NCI-H2227 treated with DMSO at 0.1 percent for 48 hours (cell line): ENCODE measurements around the gene EEF1AKMT1.
A peak's percentile ranks its signal among the peaks of the same experiment; 100 is the strongest.

Experiments
- DNase-seq: peaks from one replicate; lab custom pipeline; 2025; lab: John Stamatoyannopoulos, UW

The EEF1AKMT1 gene, protein sequence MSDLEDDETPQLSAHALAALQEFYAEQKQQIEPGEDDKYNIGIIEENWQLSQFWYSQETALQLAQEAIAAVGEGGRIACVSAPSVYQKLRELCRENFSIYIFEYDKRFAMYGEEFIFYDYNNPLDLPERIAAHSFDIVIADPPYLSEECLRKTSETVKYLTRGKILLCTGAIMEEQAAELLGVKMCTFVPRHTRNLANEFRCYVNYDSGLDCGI

GRCh38 chr13:20773194-20774080 lies at the start of gene EEF1AKMT1:
Gene EEF1AKMT1, minus strand, starts transcription at chr13:20773961. Its CDS starts 16,363 bp downstream, at chr13:20757598.
- peak; percentile 80 for DNase-seq

- DNase-seq, result no peak
These were observed 49.3 kb upstream of the EEF1AKMT1 start for GRCh38 chr13:20823071-20823470.

- DNase-seq, result no peak
These were observed 48.6 kb upstream of the EEF1AKMT1 start for GRCh38 chr13:20822406-20822805.

- no peak for DNase-seq
These were observed 46.0 kb upstream of the EEF1AKMT1 start for GRCh38 chr13:20819715-20820114.

DNA sequence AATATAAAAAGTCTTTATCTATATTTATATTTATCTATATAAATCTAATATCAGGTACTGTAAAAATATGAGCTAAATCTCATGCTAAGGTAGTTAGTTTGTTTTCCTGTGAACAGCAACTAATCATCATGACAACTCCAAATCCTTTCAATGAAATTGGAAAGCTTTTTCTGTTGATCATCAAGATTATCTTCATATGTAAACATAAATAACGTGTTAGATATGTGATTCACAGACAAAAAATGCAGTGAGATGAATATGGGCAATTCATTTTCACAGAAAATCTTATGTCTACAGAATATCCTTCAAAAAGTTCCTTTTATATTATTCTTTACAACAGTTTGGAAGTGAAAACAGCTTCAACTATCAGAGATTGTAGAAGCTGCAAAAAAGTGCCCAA lies 41.7 kb upstream of the EEF1AKMT1 start:
- DNase-seq, result no peak

DNA sequence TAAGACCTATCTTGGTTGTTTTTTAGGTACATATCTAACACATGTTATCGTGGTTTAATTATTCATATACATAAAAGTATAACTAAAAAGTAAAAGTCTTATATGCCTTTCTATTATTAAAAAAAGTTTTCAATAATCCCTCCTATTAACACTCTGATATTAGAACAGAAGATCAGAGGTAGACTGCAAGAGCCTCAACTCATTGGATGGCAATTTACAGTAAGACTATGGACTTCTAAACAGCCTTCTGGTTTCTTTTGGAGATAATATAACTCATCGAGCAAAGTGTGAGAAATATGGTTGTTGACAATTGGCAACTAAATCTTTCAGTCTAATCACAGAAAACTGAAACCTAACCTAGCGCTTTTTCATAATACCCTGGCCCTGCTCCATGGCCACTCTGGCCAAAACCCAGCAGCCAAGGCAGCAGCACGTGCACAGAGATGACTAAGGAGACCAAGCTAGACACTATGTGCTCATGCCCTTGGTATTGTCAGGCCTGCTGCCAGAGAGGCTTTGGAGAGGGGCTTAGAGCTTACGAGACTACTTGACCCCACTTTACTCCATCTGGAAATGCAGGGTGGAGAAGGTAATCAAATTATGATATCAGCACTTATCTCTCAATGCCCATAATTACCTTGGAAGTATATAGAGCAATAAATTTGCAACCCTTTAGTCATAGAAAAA lies 40.6 kb upstream of the EEF1AKMT1 start:
- DNase-seq, result peak; percentile 26

DNA sequence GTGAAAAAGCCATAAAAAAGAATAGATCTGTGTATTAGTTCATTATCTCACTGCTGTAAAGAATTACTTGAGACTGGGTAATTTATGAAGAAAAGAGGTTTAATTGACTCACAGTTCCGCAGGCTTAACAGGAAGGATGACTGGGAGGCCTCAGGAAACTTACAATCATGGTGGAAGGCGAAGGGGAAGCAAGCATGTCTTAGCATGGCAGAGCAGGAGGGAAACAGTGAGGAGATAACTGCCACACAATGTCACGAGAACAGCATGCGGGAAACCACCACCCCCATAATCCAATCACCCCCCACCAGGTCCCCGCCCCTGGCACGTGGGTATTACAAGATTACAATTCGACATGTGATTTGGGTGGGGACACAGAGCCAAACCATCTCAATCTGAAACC lies 39.1 kb upstream of the EEF1AKMT1 start:
- no peak for DNase-seq

DNA sequence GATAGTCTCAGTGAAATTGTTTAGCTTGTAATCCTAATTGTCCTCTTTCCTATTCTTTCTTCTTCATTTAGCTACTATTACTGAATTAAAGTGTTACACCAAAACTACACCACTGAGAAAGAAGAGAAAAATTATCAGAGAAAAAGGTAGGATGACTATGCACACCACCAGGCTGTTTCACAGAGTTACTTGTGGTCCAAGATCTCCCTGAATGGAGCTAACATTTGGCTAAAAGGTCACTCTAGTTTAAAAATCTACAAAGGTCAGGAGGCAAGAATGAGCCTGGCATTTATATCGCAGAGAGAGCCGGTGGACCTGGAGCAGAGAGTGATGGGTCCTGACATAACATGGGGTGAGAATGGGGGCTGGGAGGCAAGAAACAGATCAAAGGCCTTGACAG lies 37.0 kb upstream of the EEF1AKMT1 start:
- no peak for DNase-seq

DNA sequence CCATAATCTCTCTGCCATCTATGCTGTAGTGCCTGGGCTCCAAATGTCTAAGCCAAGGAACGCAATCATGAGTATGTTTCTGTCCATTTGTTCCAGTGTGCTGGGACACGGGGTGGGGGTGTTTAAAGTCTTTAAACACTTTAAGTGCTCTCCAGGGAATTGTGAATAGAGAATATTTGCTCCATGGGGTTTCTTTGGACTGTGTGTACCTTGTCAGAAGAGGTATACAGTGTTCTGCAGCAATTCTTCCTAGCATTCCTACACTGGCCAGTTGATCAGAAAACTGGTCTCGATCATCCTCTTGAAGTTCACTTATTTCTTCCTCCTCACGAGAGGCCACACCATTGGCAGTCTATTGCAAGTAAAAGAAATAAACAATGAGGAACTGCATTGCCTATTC lies 35.1 kb upstream of the EEF1AKMT1 start:
- no peak for DNase-seq

GRCh38 chr13:20803180-20803965 lies 29.6 kb upstream of the EEF1AKMT1 start:
- DNase-seq, result no peak

DNA sequence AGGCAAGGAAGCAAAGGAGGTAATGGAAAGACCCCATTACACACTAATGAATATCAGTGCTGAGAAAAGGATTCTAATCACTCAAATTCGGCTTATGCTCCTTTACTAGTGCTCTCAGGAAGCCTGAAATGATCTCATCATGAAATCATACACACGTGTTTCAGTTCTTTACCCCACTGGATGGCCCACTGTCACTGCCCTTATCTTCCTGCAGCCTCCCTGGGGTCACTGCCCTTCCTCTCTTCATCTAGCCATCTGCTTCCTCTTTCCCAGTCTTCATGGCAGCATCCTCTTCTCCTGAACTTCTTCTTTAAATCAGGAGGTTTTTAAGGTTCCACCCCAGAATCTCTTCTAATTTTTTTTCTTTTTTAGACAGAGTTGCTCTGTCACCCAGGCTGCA lies 27.9 kb upstream of the EEF1AKMT1 start:
- DNase-seq, result no peak

- no peak for DNase-seq
These were observed 26.1 kb upstream of the EEF1AKMT1 start for GRCh38 chr13:20799726-20800416.

GRCh38 chr13:20798027-20798426 lies 24.3 kb upstream of the EEF1AKMT1 start:
- no peak for DNase-seq

- DNase-seq, result no peak
These were observed 23.2 kb upstream of the EEF1AKMT1 start for GRCh38 chr13:20796791-20797508.

GRCh38 chr13:20789665-20790064 lies 15.9 kb upstream of the EEF1AKMT1 start:
- DNase-seq, result no peak

DNA sequence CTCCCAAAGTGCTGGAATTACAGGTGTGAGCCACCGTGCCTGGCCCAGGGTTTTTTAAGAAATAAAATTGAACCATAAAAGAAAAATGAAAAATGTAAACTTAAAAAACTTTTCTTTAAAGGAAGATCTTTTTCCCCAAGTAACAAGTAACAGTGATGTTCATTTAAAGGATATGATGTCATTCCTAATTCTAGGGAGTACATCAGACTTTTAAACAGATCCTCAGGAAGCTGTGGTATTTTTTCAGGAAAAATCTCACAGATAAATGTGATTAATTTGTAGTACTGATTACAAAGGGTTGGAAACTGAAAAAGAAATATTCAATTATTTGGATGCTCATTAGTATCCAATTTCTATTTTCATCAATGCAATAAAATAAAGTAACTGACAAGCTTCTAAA lies 14.6 kb upstream of the EEF1AKMT1 start:
- no peak for DNase-seq

DNA sequence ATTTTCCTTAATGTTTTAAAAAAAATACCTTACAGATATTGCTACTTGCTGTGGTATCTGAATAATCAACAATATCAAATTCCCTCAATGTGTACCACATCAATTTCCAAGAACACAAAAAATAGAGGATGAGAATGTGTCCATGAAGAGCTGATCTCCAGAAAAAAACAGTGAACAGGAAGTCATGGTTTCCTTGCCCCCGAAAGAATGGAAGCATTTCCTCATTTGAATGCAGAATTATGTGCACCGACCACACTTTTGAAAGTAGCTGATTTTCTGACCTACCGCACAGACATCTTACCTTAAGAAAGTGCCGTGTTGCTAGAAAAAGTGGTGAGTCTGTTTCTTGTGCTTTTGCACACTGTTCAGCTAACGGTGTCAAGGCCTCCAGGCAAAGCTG lies 13.4 kb upstream of the EEF1AKMT1 start:
- DNase-seq, result no peak

DNA sequence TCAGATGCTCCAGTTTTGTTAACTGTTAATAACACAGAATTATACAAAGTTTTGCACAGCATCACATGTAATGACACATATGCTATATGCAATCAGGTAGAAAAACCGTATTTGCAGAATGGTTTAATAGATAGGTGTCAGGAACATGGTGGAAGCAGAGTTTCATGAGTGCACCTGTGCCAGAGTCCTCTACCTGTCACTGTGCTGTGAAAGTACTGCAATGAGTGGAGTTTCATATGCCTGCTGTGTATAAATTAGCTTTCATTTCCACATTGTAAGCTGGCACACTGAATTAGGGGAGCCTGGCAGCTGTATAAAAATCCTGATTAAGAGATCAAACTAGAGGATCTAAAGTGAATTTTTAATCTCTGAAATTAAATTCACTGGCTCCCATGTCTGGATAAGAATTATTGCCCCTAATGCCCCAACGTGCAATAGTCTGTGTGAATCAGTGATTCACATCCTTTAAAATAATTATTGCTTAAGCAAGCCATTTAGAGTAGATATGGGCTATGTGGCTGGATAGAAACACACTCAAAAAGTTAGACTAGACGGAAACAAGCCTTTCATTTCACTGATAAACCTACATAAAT lies 8.5 kb upstream of the EEF1AKMT1 start:
- DNase-seq, result no peak

DNA sequence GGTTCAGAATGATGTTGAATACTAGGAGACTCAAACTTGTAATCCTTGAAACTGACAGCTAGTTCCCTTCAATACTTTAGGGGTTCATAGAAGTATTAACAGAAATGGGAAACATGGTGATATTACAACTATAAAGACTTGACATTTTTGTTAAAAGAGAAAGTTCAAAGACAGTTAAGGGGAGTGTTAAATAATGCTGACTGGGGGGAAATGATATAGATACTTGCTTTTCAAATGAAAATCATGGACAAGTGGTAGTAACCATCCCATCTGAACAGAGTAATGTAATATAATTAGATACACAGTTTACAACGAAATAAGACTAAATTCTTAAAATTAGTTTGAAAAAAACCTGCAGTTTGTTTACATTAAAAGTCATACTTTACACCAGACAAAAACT lies 6.6 kb upstream of the EEF1AKMT1 start:
- no peak for DNase-seq

- peak; percentile 38 for DNase-seq
These were observed 5.6 kb upstream of the EEF1AKMT1 start for GRCh38 chr13:20779405-20779804.
